ENCODE results near the gene SEC61A1.

DNA sequence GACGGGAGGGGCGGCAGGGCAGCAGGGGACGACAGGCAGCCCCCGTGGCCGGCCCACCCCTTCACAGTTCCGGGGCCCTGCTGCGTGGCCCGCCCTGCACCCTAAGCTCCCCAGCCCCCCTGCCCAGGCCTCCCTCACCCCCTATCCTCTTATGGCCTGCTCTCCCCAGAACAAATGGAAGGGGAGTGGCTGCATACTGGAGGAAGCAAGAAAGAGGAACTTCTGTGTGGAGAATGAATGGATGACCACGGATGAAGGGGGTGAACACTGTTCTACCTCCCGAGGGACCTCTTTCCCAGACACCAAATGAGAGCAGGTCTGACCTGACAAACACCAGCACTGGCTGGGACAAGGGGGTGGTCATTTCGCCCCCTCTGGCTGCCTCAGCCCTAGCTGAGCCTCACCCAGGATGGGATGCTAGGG is 25.0 kb downstream of the SEC61A1 start:
- TF ChIP-seq, protein P1, sequence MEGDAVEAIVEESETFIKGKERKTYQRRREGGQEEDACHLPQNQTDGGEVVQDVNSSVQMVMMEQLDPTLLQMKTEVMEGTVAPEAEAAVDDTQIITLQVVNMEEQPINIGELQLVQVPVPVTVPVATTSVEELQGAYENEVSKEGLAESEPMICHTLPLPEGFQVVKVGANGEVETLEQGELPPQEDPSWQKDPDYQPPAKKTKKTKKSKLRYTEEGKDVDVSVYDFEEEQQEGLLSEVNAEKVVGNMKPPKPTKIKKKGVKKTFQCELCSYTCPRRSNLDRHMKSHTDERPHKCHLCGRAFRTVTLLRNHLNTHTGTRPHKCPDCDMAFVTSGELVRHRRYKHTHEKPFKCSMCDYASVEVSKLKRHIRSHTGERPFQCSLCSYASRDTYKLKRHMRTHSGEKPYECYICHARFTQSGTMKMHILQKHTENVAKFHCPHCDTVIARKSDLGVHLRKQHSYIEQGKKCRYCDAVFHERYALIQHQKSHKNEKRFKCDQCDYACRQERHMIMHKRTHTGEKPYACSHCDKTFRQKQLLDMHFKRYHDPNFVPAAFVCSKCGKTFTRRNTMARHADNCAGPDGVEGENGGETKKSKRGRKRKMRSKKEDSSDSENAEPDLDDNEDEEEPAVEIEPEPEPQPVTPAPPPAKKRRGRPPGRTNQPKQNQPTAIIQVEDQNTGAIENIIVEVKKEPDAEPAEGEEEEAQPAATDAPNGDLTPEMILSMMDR (conservative IDR thresholded peaks at IDR 0.05), result no peak
- TF ChIP-seq ZFX (IDR thresholded peaks at IDR 0.05), result no peak

All from C4-2B (cell line).